GM19239 (cell line): Measurements from ENCODE around the gene CARTPT.

Experiments
- DNase-seq: peaks from one replicate; pipeline ENCODE4 v3.0.0; 2011; ENCODE audit warnings: low spot score; ENCODE audit not compliant: insufficient read length
- FAIRE-seq: peaks from 2 replicates; lab custom pipeline; 2011; peaks lifted over from hg19 to GRCh38; lab: Jason Lieb, UNC

Gene CARTPT

DNA sequence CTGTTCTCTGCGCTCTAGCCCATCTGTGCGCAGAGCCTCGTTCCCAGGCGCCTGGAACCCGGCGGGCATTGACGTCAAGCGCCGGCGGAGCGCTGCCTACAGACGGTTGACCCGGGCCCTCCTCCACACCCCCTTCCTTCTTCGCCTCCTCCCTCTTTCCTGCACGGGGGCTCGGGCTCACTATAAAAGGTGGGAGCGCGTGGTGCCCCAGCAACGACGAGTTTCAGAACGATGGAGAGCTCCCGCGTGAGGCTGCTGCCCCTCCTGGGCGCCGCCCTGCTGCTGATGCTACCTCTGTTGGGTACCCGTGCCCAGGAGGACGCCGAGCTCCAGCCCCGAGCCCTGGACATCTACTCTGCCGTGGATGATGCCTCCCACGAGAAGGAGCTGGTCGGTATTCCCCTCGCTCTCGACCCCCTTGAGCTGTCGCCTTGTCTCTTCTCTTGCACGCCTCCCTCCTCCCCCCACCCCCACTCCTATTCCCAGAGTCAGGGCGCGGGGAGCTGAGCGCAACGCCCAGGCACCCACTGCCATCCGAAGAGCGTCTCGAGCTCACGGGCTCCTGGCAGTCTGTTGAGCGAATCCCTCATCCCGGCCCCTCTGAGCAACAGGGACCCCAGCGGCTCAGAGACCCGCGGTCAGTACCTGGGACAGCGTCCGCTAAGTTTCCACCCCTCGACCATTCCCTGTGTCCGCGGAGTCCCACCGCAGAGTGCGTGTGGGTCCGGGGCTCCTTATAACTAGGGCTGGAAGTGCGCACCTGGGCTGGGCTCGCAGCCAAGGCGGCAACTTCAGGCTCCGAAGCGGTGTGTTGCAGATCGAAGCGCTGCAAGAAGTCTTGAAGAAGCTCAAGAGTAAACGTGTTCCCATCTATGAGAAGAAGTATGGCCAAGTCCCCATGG lies at the start of gene CARTPT:
Gene CARTPT (plus strand): TSS at position 213 of the 902 bp plus-strand sequence. CDS start 19 bp downstream, at position 232.
- no peak for FAIRE-seq
- no peak for DNase-seq

GRCh38 chr5:71677977-71678376 lies 41.1 kb upstream of the CARTPT start:
- DNase-seq (no peak), FAIRE-seq (no peak)

DNA sequence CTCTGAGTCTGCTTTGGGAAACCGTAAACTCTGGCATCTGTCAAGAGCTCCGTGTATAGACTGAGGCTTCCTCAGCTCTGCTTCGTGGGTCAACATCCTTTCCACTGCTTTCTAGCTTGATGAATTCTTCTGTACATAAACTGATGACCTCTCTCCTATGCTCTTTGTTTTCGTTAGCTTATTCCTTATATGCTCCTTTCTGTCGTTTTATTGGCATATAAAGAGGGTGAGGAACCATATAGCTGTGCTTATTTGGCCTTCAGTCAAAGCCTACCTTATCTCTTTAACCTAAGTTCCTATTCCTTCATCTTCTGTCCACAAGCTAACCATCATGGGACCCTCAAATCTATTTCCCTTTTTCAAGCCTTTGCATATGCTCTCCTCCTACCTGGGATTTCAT lies 39.4 kb upstream of the CARTPT start:
- FAIRE-seq (no peak), DNase-seq (no peak)

DNA sequence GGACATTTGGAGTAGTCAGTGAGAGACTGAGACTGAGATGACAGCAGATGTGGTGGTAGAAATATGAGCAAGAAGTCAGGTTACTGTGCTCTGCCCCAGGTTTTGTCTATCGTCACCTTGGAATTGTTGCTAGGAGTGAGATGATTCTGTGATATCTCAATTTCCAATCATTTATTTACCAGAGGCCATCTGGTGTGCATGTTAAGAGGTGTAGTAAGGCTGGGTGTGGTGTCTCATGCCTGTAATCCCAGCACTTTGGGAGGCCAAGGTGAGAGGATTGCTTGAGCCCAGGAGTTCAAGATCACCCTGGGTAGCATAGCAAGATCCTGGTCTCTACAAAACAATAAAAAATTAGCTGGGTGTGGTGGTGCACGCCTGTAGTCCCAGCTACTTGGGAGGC lies 38.6 kb upstream of the CARTPT start:
- no peak for FAIRE-seq

DNA sequence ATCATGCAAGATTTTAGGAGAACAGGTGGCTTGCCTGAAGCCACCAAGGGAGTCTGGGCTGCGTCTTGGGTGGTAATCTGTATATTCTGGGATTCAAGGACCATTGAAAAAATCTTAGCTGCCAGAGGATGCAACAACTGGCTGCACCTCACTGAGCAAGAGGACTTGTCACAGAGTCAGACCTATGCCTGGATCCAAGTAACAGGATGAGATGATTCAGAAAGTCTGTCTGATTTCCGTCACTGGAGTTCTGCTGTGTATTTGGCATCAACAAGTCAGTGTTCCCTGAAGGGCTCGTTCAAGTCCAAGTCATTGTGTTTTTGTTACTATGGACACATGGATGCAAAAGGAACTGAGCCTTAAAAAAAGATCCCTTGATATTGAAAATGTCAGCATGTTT lies 37.8 kb upstream of the CARTPT start:
- DNase-seq: no peak
- FAIRE-seq: no peak

More for the DNA sequence above, 38.6 kb upstream of the CARTPT start:
- no peak for DNase-seq

DNA sequence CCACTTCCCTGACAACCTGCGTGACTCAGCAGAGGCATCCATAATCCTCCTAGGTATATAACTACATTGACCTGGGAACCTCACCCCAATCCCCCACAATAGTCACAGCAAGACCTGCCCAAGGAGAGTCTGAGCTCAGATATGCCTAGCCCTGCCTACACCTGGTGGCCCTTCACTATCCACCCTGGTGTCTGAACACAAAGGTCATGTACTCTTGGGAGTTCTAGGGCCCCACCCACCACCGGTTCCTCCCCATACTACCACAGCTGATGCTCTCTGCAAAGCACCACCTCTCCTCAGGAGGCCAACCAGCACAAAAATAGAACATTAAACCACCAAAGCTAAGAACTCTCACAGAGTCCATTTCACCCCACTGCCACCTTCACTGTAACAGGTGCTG lies 34.8 kb upstream of the CARTPT start:
- DNase-seq (no peak), FAIRE-seq (no peak)

GRCh38 chr5:71693828-71694427 lies 25.1 kb upstream of the CARTPT start:
- FAIRE-seq: no peak

DNA sequence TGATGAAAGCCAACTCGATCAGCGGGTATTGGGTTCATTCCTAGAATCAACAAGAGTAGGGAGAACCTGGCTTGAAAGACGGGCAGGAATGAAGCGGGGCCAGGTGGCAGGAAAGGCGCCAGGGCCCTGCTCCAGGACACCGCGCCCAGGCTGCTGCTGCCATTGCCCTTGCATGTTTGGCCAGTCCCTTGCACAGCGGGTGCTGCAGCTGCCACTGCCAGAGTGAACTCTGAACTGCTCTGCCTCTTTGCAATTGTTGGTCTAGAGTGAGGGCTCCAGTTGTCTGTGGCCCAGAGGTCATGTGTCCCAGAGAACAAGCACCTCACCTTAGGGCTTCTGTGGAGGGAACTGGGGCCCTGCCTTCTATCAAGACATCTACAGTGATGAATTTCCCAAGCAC lies 24.0 kb upstream of the CARTPT start:
- no peak for DNase-seq
- no peak for FAIRE-seq

More at GRCh38 chr5:71693828-71694427, 25.1 kb upstream of the CARTPT start:
- DNase-seq: no peak

DNA sequence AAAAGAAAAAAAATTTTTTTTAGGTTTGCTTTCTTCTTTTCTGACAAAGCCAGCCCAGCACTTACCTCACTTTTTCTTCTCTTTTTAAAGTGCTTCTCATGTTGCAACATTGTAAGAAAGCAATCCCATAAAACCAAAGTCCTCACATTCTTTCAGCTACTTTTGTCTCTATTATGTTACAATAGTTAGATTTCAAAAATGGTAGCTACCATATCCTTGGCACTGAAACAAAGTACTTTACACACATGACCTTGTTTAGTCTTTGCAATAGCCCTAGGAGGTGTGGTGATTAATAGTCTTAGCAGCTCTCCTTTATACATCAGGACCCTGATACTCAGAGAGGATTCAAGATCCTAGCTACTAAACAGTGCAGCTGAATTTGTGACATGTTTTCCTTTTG lies 23.5 kb upstream of the CARTPT start:
- DNase-seq (no peak), FAIRE-seq (no peak)

DNA sequence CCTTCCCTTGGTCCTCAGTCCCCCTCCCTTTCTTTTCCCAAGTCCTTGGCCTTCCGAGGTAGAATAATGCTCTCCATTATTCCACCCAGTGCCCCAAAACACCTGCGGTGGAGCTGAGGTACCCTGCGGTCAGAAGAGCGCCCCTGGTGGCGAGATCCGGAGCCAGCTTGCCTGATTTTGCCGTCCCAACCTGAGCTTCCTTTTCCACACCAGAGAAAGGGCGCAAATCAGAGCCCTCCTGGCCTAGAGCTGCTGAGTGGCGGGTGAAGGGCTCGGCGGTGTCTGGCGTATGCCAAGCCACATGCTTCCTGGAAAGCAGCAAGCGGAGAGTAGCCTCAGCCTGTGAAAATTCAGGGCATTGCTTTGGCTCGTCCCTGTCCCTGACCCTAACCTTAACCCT lies 21.1 kb upstream of the CARTPT start:
- no peak for FAIRE-seq
- no peak for DNase-seq

DNA sequence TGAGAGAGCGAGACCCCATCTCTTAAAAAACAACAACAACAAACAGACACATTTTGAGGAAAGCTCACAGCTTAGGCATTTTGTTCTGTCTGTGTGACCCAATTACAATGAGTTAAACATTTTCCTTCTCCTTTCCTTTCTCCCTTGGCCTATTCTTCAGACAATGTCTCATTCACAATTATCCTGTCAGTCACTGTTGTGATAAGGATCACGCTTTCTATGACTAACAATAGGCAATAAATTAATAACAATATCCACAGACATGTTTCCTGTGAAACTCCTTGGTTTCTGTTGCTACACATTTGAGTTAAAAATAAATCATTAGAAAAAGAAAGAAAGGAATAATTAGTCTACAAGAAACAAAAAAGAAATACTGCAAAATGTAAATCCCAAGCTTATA lies 19.8 kb upstream of the CARTPT start:
- FAIRE-seq: no peak
- no peak for DNase-seq

DNA sequence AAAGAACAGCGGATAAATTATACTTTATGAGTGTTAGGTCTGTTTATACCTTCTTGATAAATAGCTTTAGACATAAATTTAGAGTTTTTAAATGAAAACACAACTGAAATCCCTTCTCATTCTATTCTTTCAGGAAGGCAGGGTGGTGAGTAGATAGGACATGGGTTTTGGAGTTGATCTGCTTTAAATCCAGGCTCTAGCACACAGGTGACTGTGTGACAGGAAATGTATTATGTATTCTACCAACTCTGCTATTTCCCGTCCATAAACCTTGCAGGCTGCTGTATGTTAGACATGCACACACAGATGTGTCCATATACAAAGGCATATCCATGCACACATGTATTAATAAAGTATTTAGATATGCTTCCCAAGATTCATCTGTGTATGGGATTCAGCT lies 19.3 kb upstream of the CARTPT start:
- DNase-seq: no peak
- no peak for FAIRE-seq

GRCh38 chr5:71700803-71701202 lies 18.3 kb upstream of the CARTPT start:
- no peak for FAIRE-seq
- no peak for DNase-seq

- FAIRE-seq (no peak), DNase-seq (no peak)
These were observed 17.7 kb upstream of the CARTPT start for GRCh38 chr5:71701407-71701806.

DNA sequence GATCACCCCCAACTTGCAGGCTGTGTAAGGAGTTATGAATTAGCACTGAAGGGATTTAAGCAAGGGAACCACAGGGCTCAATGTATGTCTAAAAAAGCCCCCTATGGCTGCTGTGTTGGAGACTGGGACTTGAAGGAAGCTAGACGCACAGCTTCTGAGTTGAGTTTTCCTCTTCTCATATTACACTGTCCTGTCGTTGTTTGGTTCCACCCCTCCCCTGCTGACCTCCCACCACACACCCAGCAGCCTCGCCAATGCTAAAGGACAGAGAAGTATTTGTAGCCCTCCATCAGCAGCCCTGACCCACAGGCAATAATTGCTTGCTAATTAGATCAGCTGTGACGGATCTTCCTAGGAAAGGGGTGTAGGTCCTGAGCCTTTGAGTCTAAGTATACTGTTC lies 15.1 kb upstream of the CARTPT start:
- FAIRE-seq (no peak), DNase-seq (no peak)

- no peak for FAIRE-seq
- DNase-seq: no peak
These were observed 13.7 kb upstream of the CARTPT start for GRCh38 chr5:71705421-71705820.

DNA sequence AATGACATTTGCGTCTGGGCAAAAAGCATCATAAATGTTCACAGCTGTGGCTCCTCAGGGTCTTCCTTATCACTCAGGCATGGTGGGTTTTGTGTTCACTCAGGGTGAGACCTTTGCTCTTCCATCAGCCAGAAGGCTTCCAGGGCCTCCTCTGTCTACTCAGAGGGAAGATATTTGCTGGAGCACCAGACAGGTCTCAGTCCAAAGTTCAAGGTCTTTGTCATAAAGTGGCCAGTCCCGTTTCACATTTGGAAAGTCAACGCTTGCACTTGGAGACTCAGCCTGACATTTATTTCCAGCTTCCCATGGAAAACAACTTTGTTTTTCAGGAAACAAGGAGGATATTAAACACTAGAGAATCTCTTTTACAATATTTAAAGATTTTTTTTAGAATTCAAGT lies 12.2 kb upstream of the CARTPT start:
- DNase-seq: no peak
- FAIRE-seq: no peak

DNA sequence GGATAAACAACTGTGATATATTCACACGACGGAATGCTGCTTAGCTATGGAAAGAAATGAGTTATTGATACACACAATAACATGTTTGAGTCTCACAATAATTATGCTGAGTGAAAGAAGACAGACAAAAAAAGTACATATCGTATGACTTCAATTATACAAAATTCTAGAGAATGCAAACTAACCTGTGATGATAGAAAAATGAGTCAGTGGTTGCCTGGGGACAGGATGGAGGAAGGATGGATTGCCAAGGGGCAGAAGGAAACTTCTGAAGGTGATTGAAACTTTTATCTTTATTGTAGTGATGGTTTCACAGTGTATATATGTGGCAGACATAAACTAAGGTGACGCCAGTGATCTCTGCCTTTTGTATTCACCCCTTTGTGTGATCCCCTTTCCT lies 7.5 kb upstream of the CARTPT start:
- no peak for DNase-seq
- FAIRE-seq: no peak

GRCh38 chr5:71714911-71715310 lies 4.2 kb upstream of the CARTPT start:
- FAIRE-seq (no peak), DNase-seq (no peak)

GRCh38 chr5:71727978-71728377 lies 8.9 kb downstream of the CARTPT start:
- FAIRE-seq: no peak
- no peak for DNase-seq

DNA sequence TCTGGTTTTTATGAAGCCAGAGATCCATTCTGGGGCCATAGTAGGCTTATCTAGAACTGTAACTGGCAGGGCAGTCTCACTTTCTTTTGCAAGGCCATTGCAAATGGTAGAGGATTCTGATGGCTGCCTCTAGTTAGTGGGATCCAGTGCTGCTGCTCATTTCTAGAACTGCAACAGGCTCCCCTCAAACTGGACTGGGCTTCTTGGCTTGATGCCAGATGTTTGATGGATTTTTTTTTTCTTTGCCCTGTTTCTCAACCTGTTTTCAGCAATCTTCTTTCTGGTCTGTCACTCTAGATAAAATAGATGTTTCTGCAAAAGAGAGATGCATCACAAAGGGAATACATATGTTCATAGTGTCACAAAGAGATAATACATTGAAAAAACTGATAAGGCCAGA lies 11.9 kb downstream of the CARTPT start:
- FAIRE-seq: no peak
- DNase-seq: no peak

DNA sequence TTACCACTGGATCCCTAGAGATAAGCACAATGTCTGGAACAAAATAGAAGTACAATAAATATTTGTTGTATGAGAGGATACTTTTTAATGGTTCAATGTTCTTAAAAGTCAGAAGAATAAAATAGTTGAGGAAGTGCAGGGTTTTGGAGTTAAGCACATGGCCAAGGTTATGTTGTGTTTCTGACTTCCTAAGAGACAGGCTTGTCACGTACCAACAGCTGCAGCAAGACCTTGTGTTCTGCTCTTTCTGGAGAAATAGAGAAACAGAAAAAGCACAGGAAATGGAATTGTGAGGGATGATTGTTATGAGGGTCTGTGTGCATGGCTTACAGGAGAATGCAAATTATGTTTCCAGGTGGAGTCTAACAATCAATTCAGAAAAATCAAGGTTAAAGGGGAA lies 12.9 kb downstream of the CARTPT start:
- DNase-seq (no peak), FAIRE-seq (no peak)
